ENCODE data around the gene ARL5C. TPM values are rescaled to one million over a fixed set of nuclear protein-coding genes. Genes with fewer than 3 reads are reported as not detected.
"Not testable (repeated sequence)": the region's sequence is repeated elsewhere in the genome, so short reads cannot be mapped to it uniquely, and the experiment has no call there.

Gene ARL5C
- total RNA-seq, 1 donor from 2014 or later: 0.25 TPM

DNA sequence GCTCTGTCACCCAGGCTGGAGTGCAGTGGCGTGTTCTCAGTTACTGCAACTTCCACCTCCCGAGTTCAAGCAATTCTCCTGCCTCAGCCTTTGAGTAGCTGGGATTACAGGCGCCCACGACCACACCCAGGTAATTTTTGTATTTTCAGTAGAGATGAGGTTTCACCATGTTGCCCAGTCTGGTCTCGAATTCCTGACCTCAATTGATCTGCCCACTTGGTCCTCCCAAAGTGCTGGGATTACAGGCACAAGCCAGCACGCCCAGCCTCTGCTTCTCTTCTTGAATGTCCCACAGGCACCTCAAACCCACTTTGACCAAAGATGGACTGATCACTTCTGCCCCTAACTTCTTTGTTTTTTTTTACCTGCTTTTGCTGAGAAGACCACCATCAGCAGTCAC is 4.6 kb upstream of the ARL5C start:
- TF ChIP-seq, protein P1, sequence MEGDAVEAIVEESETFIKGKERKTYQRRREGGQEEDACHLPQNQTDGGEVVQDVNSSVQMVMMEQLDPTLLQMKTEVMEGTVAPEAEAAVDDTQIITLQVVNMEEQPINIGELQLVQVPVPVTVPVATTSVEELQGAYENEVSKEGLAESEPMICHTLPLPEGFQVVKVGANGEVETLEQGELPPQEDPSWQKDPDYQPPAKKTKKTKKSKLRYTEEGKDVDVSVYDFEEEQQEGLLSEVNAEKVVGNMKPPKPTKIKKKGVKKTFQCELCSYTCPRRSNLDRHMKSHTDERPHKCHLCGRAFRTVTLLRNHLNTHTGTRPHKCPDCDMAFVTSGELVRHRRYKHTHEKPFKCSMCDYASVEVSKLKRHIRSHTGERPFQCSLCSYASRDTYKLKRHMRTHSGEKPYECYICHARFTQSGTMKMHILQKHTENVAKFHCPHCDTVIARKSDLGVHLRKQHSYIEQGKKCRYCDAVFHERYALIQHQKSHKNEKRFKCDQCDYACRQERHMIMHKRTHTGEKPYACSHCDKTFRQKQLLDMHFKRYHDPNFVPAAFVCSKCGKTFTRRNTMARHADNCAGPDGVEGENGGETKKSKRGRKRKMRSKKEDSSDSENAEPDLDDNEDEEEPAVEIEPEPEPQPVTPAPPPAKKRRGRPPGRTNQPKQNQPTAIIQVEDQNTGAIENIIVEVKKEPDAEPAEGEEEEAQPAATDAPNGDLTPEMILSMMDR (IDR thresholded peaks at IDR 0.05): no peak
- H3K36me3 Mint-ChIP-seq (ENCODE audit: low read depth): peaks cover 6% of the 10 kb centered on the region
- DNase-seq (ENCODE audit: low spot score): no peak
- no peak overlapping the region for H3K27ac Mint-ChIP-seq (ENCODE audit: unreplicated experiment)
- peaks cover 3% of the 10 kb centered on the region for H3K9me3 Mint-ChIP-seq (ENCODE audit: low read depth)
- H3K27me3 Mint-ChIP-seq (ENCODE audit: low read depth): no peaks in the 10 kb centered on the region
- H3K4me1 Mint-ChIP-seq (ENCODE audit: low read depth): peaks cover 6% of the 10 kb centered on the region
- H3K4me3 Mint-ChIP-seq (ENCODE audit: unreplicated experiment): no peak overlapping the region

GRCh38 chr17:39170109-39170508 is 4.1 kb upstream of the ARL5C start:
- no peak overlapping the region for H3K4me3 Mint-ChIP-seq (ENCODE audit: unreplicated experiment)
- H3K9me3 Mint-ChIP-seq (ENCODE audit: low read depth): peaks cover 3% of the 10 kb centered on the region
- peaks cover 7% of the 10 kb centered on the region for H3K4me1 Mint-ChIP-seq (ENCODE audit: low read depth)
- H3K27ac Mint-ChIP-seq (ENCODE audit: unreplicated experiment): no peak overlapping the region
- peaks cover 2% of the 10 kb centered on the region for H3K36me3 Mint-ChIP-seq (ENCODE audit: low read depth)
- no peak for DNase-seq (ENCODE audit: low spot score)
- H3K27me3 Mint-ChIP-seq (ENCODE audit: low read depth): no peaks in the 10 kb centered on the region
- TF ChIP-seq, protein P1 (IDR thresholded peaks at IDR 0.05): no peak

- H3K27me3 Mint-ChIP-seq (ENCODE audit: low read depth): peaks cover 1% of the 10 kb centered on the region
- peaks cover 12% of the 10 kb centered on the region for H3K4me1 Mint-ChIP-seq (ENCODE audit: low read depth)
- H3K4me3 Mint-ChIP-seq (ENCODE audit: unreplicated experiment): no peak overlapping the region
- no peak for DNase-seq (ENCODE audit: low spot score)
- TF ChIP-seq, protein P1 (IDR thresholded peaks at IDR 0.05): no peak
- H3K27ac Mint-ChIP-seq (ENCODE audit: unreplicated experiment): no peak overlapping the region
- H3K9me3 Mint-ChIP-seq (ENCODE audit: low read depth): peaks cover 3% of the 10 kb centered on the region
- H3K36me3 Mint-ChIP-seq (ENCODE audit: low read depth): no peaks in the 10 kb centered on the region
Measured at GRCh38 chr17:39169518-39169917, 3.6 kb upstream of the ARL5C start.

DNA sequence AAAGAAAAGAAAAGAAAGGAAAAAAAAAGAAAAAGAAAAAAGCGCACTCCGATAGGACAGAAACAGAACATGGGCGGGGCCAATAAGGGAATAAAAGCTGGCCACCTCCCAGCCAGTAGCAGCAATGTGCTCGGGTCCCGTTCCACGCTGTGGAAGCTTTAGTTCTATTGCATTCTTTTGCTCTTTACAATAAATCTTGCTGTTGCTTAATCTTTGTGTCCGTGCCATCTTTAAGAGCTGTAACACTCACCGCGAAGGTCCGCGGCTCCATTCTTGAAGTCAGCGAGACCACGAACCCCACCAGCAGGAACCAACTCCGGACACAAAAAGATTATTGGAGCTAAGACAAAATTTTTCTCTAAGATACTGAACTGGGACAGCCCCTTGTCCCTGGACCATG is 3.1 kb upstream of the ARL5C start:
- no peak for DNase-seq (ENCODE audit: low spot score)
- TF ChIP-seq, protein P1 (IDR thresholded peaks at IDR 0.05): no peak
- peaks cover 3% of the 10 kb centered on the region for H3K9me3 Mint-ChIP-seq (ENCODE audit: low read depth)
- H3K36me3 Mint-ChIP-seq (ENCODE audit: low read depth): no peaks in the 10 kb centered on the region
- H3K4me1 Mint-ChIP-seq (ENCODE audit: low read depth): peaks cover 17% of the 10 kb centered on the region
- H3K27ac Mint-ChIP-seq (ENCODE audit: unreplicated experiment): no peak overlapping the region
- peaks cover 1% of the 10 kb centered on the region for H3K27me3 Mint-ChIP-seq (ENCODE audit: low read depth)
- no peak overlapping the region for H3K4me3 Mint-ChIP-seq (ENCODE audit: unreplicated experiment)

DNA sequence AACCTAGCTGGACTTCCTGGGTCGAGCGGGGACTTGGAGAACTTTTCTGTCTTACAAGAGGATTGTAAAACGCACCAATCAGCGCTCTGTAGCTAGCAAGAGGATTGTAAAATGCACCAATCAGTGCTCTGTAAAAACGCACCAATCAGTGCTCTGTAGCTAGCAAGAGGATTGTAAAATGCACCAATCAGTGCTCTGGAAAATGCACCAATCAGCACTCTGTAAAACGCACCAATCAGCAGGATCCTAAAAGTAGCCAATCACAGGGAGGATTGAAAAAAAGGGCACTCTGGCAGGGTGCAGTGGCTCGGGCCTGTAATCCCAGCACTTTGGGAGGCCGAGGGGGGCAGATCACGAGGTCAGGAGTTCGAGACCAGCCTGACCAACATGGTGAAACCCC is 2.5 kb upstream of the ARL5C start:
- H3K9me3 Mint-ChIP-seq (ENCODE audit: low read depth); H3K27me3 Mint-ChIP-seq (ENCODE audit: low read depth): not testable (repeated sequence)

DNA sequence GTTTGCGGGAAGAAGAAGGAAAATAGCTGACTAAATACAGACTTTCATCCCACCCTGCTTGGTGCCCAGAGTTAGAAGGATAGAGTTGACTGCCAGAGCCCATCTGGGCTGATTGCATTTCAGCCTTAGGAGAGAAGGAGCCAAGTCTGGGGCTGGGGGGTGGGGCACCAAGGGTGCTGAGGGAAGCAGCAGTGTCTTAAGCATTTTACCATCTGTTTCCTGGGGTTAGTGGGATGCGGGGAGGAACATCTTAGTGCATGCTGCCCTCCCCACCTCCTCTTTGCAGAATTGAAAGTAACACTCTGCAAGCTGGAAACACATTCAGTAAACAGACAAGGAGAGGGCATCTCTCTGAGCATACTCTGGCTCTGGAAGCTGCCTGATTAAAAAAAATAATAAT is 1.5 kb upstream of the ARL5C start:
- no peak overlapping the region for H3K27ac Mint-ChIP-seq (ENCODE audit: unreplicated experiment)
- H3K9me3 Mint-ChIP-seq (ENCODE audit: low read depth): peaks cover 3% of the 10 kb centered on the region
- DNase-seq (ENCODE audit: low spot score): no peak
- H3K4me3 Mint-ChIP-seq (ENCODE audit: unreplicated experiment): no peak overlapping the region
- H3K27me3 Mint-ChIP-seq (ENCODE audit: low read depth): peaks cover 1% of the 10 kb centered on the region
- H3K4me1 Mint-ChIP-seq (ENCODE audit: low read depth): peaks cover 19% of the 10 kb centered on the region
- TF ChIP-seq, protein P1 (IDR thresholded peaks at IDR 0.05): no peak
- no peaks in the 10 kb centered on the region for H3K36me3 Mint-ChIP-seq (ENCODE audit: low read depth)

More for the DNA sequence above, 2.5 kb upstream of the ARL5C start:
- DNase-seq (ENCODE audit: low spot score); H3K36me3 Mint-ChIP-seq (ENCODE audit: low read depth); H3K27ac Mint-ChIP-seq (ENCODE audit: unreplicated experiment); H3K4me3 Mint-ChIP-seq (ENCODE audit: unreplicated experiment): not testable (repeated sequence)
- peaks cover 19% of the 10 kb centered on the region for H3K4me1 Mint-ChIP-seq (ENCODE audit: low read depth)
